ENCODE measurements around the gene ATP10A. TPM values are rescaled to one million over a fixed set of nuclear protein-coding genes. Genes with fewer than 3 reads are reported as not detected.

ATP10A gene
- total and polyA plus RNA-seq, 7 donors, result 0.08 to 0.60 (median 0.36) TPM

- TF ChIP-seq, protein P1, sequence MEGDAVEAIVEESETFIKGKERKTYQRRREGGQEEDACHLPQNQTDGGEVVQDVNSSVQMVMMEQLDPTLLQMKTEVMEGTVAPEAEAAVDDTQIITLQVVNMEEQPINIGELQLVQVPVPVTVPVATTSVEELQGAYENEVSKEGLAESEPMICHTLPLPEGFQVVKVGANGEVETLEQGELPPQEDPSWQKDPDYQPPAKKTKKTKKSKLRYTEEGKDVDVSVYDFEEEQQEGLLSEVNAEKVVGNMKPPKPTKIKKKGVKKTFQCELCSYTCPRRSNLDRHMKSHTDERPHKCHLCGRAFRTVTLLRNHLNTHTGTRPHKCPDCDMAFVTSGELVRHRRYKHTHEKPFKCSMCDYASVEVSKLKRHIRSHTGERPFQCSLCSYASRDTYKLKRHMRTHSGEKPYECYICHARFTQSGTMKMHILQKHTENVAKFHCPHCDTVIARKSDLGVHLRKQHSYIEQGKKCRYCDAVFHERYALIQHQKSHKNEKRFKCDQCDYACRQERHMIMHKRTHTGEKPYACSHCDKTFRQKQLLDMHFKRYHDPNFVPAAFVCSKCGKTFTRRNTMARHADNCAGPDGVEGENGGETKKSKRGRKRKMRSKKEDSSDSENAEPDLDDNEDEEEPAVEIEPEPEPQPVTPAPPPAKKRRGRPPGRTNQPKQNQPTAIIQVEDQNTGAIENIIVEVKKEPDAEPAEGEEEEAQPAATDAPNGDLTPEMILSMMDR (IDR thresholded peaks at IDR 0.05), result no peak
- H3K4me1 ChIP-seq, result no peaks in the 10 kb centered on the region
- no peak overlapping the region for H3K4me3 ChIP-seq
- WGBS, 3 donors, result 85 to 87% (median 87%) methylated on average over 21 of the region's 21 CpGs
- no peak overlapping the region for H3K27ac ChIP-seq
- DNase-seq (no peak), ATAC-seq (no peak)
- no peaks in the 10 kb centered on the region for H3K36me3 ChIP-seq (ENCODE audit: insufficient read depth in 1 of 2, low read depth in 1 of 2)
- H3K27me3 ChIP-seq (ENCODE audit: insufficient read depth in 3 of 3, low read length in 2 of 3), result no peaks in the 10 kb centered on the region
- H3K9me3 ChIP-seq, result no peaks in the 10 kb centered on the region
- intact Hi-C loops (cut with DNase I), result no loop called here
These were observed 46.2 kb upstream of the ATP10A start for GRCh38 chr15:25909325-25909724.

DNA sequence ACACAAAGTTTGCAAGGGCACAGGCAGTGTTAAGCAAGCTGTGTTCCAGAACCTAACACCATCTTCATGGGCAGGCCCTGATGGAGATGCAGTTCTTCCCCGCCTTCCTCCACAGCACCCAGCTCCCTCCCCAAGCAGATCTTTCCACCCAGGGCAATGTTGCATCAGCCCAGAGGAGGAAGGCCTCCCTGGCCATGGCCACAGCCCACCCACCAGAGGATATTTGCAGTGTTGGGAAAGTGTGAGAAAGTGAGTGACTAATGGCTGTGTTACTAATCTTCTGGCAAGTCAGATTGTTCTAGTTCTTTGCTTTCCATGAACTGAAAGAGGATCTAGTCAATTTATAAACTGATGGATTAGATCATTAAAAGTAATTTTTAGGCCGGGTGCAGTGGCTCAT is 42.0 kb upstream of the ATP10A start:
- TF ChIP-seq, protein P1 (IDR thresholded peaks at IDR 0.05), result no peak
- Histone ChIP-seq H3K27ac (no peak overlapping the region), H3K4me1 (peaks cover 16% of the 10 kb centered on the region), H3K27me3 (ENCODE audit: insufficient read depth in 3 of 3, low read length in 2 of 3) (no peaks in the 10 kb centered on the region), H3K36me3 (ENCODE audit: insufficient read depth in 1 of 2, low read depth in 1 of 2) (no peaks in the 10 kb centered on the region), H3K9me3 (no peaks in the 10 kb centered on the region), H3K4me3 (no peak overlapping the region)
- 62 to 68% (median 62%) methylated on average over 2 of the region's 2 CpGs for WGBS, 3 donors
- ATAC-seq (peak in 1 of 4 donors; percentile 29), DNase-seq (peak; percentile 50 to 63)
- intact Hi-C loops (cut with DNase I), result no loop called here

GRCh38 chr15:25903024-25903581 is 40.0 kb upstream of the ATP10A start:
- H3K4me1 ChIP-seq, result peaks cover 16% of the 10 kb centered on the region
- TF ChIP-seq, protein P1 (IDR thresholded peaks at IDR 0.05), result no peak
- DNase-seq (peak; percentile 33 to 53), ATAC-seq (no peak)
- WGBS, 3 donors, result 66 to 75% (median 69%) methylated on average over 10 of the region's 10 CpGs
- H3K4me3 ChIP-seq, result no peak overlapping the region
- intact Hi-C loops (cut with DNase I), result no loop called here
- no peak overlapping the region for H3K27ac ChIP-seq
- no peaks in the 10 kb centered on the region for H3K27me3 ChIP-seq (ENCODE audit: insufficient read depth in 3 of 3, low read length in 2 of 3)
- H3K36me3 ChIP-seq (ENCODE audit: insufficient read depth in 1 of 2, low read depth in 1 of 2), result no peaks in the 10 kb centered on the region
- no peaks in the 10 kb centered on the region for H3K9me3 ChIP-seq

DNA sequence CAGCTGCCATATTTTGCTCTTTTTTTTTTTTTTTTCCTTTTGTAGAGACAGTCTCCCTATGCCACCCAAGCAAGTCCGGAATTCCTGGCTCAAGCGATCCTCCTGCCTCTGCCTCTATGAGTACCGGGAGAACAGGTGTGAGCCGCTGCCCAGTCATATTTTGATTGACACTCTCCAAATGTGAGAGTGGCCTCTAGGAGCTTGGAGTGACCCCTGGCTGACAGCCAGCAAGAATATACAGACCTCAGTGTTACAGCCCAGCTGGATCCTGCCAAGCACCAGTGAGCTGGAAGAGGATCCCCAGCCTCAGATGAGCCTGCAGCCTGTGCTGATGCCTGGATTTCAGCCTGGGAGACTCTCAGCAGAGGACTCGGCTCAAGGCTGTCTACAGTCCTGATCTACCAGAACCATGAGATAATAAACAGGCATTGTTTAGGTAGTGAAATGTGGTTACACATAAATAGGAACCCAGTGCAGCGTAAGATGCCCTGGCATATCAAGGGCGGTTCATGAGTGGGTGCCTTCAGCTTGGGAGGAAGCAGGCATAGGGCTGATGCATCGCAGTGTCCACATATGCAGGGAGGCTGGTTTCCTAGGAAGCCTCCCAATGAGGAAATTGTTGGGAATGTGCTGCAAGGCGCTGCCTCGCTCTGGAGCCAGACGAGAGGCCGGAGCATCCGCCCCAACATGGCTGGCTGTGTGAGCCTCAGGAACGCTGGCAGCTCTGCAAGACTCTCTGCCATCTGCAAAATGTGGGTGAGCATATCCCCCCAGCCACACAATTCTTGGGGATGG is 38.9 kb upstream of the ATP10A start:
- Histone ChIP-seq H3K27me3 (ENCODE audit: insufficient read depth in 3 of 3, low read length in 2 of 3) (no peaks in the 10 kb centered on the region), H3K4me1 (peaks cover 16% of the 10 kb centered on the region), H3K36me3 (ENCODE audit: insufficient read depth in 1 of 2, low read depth in 1 of 2) (no peaks in the 10 kb centered on the region), H3K27ac (no peak overlapping the region), H3K4me3 (no peak overlapping the region), H3K9me3 (no peaks in the 10 kb centered on the region)
- DNase-seq, result no peak
- 69 to 77% (median 73%) methylated on average over 14 of the region's 14 CpGs for WGBS, 3 donors
- TF ChIP-seq, protein P1 (IDR thresholded peaks at IDR 0.05), result no peak
- intact Hi-C loops (cut with DNase I), result no loop called here
- no peak for ATAC-seq
